Spleen (tissue), 11 donors: ENCODE data around the gene COX6A1. TPM values are rescaled to one million over a fixed set of nuclear protein-coding genes. Genes with fewer than 3 reads are reported as not detected.

Experiments
- DNase-seq: peaks from one replicate; pipeline ENCODE4 v3.0.0-alpha.2; 2020
- H3K27ac ChIP-seq, 8 donors: fragments of 200-600 bp; sonication (generic) in 7 of 8; 1 replicate in 4 of 8; 2 replicates in 4 of 8; pipeline versions ENCODE4 v1.5.0 to v1.8.0; 2016 to 2021; ENCODE audit warnings: inconsistent platforms in 4 of 8, mild to moderate bottlenecking in 4 of 8, moderate library complexity in 1 of 8
- H3K27me3 ChIP-seq, 7 donors: fragments of 200-600 bp; sonication (generic) in 6 of 7; replicated peaks in 1 of 7; 1 replicate in 4 of 7; 2 replicates in 3 of 7; pipeline versions ENCODE4 v1.5.0 to v1.8.0; 2016 to 2021; ENCODE audit warnings: inconsistent platforms in 3 of 7, mild to moderate bottlenecking in 1 of 7
- H3K36me3 ChIP-seq, 6 donors: fragments of 200-600 bp; sonication (generic) in 5 of 6; 1 replicate in 4 of 6; 2 replicates in 2 of 6; pipeline versions ENCODE4 v1.5.0 to v1.8.0; 2016 to 2021; ENCODE audit warnings: inconsistent platforms in 2 of 6
- H3K4me1 ChIP-seq, 6 donors: fragments of 200-600 bp; sonication (generic) in 5 of 6; 1 replicate in 3 of 6; 2 replicates in 3 of 6; pipeline versions ENCODE4 v1.5.0 to v1.8.0; 2016 to 2021; ENCODE audit warnings: inconsistent platforms in 3 of 6
- H3K4me3 ChIP-seq, 8 donors: fragments of 200-600 bp; sonication (generic) in 7 of 8; 1 replicate in 4 of 8; 2 replicates in 4 of 8; pipeline versions ENCODE4 v1.5.0 to v1.8.0; 2016 to 2021; ENCODE audit warnings: inconsistent platforms in 4 of 8, mild to moderate bottlenecking in 4 of 8, moderate library complexity in 2 of 8
- H3K9me3 ChIP-seq, 8 donors: fragments of 200-600 bp; sonication (generic) in 7 of 8; 1 replicate in 4 of 8; 2 replicates in 4 of 8; pipeline versions ENCODE4 v1.5.0 to v1.8.0; 2016 to 2021; ENCODE audit warnings: inconsistent platforms in 4 of 8
- POLR2A ChIP-seq, 3 donors: fragments of 450-650 bp; IDR thresholded peaks; one replicate each; pipeline ENCODE4 v1.5.1; 2017; ENCODE audit warnings: antibody characterized with exemption in 3 of 3, mild to moderate bottlenecking in 1 of 3
- POLR2AphosphoS5 ChIP-seq, 3 donors: sonication (generic); formaldehyde crosslinking; IDR thresholded peaks; one replicate each; pipeline ENCODE4 v1.5.1; 2017; ENCODE audit warnings: antibody characterized with exemption in 3 of 3
- WGBS, 5 donors: extraction: QIAGEN DNeasy Blood & Tissue Kit in 3 of 5; methylation state at CpG; one replicate each; pipeline versions ENCODE4 v1.1.5 to v1.1.7; 2013 to 2018; 5-methylcytosine and 5-hydroxymethylcytosine counted together
- intact Hi-C: fragments of 100-400 bp; cut with DNase I; formaldehyde crosslinking; loops from one replicate; pipeline ENCODE4 v1.15.0; 2023; ENCODE audit warnings: low total_unique reads
- polyA plus RNA-seq, 3 donors: library from polyadenylated mRNA; stranded (reverse); fragments of 200-250 nt; gene quantifications; one replicate each; pipeline ENCODE4 v1.2.1, GENCODE V29; 2013
- total RNA-seq, 7 donors: library from RNA; depleted of rRNA in 3 of 7; stranded (reverse); fragments of >200 nt in 3 of 7; fragmentation: NEBNext Ultra II Directional in 4 of 7; extraction: Animal tissue kit (Norgen Biotek cat#: 25700) in 4 of 7; gene quantifications; one replicate each; pipeline versions ENCODE4 v1.1.0 to v1.2.1, GENCODE V29; 2016 to 2021
- TF ChIP-seq, protein P1 (sequence below), 11 experiments: fragments of 200-600 bp in 7 of 11; fragments of 450-650 bp in 4 of 11; sonication (generic) in 4 of 11; IDR thresholded peaks in 8 of 11; conservative IDR thresholded peaks in 3 of 11; 1 replicate in 7 of 11; 2 replicates in 4 of 11; pipeline versions ENCODE4 v1.4.0 to v1.8.0; 2016 to 2021; ENCODE audit warnings: antibody characterized with exemption in 11 of 11, inconsistent platforms in 4 of 11, mild to moderate bottlenecking in 1 of 11
- donor health status: healthy with polysubstance abuse.
- donor health status: DM: no; HTN: no; CAD: no; lungs with moderate emphysema.
- donor health status: DM: no; HTN: no; CAD: no.
- donor health status: Bipolar disorder and iron deficiency.
- donor health status: healthy.
- donor health status: DM: no; HTN: no; CAD: no.
- donor health status: DM: yes; HTN: yes; CAD: no.

COX6A1 gene
- total and polyA plus RNA-seq, 10 donors: 182 to 551 (median 390) TPM

GRCh38 chr12:120394483-120395367 lies 43.2 kb upstream of the COX6A1 start:
- 15 to 25% (median 22%) methylated on average over 17 to 18 of the region's 18 CpGs for WGBS, 5 donors
- Histone ChIP-seq H3K36me3 (no peaks in the 10 kb centered on the region), H3K27ac (no peak overlapping the region), H3K4me1 (peaks cover 0 to 9% (median 0%) of the 10 kb centered on the region in 6 donors), H3K9me3 (no peaks in the 10 kb centered on the region), H3K27me3 (peaks cover 0 to 77% (median 10%) of the 10 kb centered on the region in 7 donors), H3K4me3 (no peak overlapping the region)
- no peak for TF ChIP-seq POLR2AphosphoS5 (IDR thresholded peaks at IDR 0.05)
- TF ChIP-seq, protein P1, sequence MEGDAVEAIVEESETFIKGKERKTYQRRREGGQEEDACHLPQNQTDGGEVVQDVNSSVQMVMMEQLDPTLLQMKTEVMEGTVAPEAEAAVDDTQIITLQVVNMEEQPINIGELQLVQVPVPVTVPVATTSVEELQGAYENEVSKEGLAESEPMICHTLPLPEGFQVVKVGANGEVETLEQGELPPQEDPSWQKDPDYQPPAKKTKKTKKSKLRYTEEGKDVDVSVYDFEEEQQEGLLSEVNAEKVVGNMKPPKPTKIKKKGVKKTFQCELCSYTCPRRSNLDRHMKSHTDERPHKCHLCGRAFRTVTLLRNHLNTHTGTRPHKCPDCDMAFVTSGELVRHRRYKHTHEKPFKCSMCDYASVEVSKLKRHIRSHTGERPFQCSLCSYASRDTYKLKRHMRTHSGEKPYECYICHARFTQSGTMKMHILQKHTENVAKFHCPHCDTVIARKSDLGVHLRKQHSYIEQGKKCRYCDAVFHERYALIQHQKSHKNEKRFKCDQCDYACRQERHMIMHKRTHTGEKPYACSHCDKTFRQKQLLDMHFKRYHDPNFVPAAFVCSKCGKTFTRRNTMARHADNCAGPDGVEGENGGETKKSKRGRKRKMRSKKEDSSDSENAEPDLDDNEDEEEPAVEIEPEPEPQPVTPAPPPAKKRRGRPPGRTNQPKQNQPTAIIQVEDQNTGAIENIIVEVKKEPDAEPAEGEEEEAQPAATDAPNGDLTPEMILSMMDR (IDR thresholded peaks at IDR 0.05 in 8 of 11, conservative IDR thresholded peaks at IDR 0.05 in 3 of 11): no peak
- no peak for TF ChIP-seq POLR2A (IDR thresholded peaks at IDR 0.05)
- intact Hi-C loops: no loop called here
- no peak for DNase-seq

DNA sequence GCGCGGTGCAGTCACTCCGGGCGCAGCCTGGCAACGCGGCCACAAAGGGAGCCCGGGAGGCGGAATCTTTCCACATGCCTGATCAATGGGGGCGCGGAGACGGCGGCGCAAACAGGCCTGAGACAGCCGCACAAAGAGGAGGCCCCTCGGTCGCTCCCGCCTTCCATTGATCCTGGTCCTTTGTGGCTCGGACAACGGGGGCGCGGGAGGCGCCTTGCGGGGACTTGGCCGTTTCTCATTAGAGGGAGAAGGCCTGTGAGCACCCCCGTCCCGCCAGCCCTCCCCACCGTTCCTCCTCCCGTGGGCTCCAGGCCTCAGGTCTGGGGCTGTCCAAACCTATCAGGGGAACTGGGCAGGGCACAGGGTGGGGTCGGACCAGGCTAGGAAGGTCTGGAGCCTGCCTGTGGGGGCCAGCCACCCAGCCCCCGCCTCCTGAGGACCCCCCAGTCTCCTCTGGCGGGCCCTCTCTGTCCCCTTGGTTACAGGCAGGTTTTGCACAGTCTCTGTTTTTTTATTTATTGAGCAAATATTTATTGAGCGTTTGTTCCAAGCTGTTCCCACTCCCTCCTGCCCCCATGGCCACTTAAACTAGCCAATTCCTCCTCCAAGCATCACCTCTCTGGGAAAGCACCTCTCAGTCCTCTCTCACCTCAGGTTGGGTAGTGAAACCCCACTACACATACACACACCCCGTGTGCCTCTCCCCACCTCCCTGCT lies 39.9 kb upstream of the COX6A1 start:
- no peaks in the 10 kb centered on the region for H3K9me3 ChIP-seq
- no peak overlapping the region for H3K4me3 ChIP-seq
- H3K27ac ChIP-seq: no peak overlapping the region
- no peak for DNase-seq
- 66 to 85% (median 73%) methylated on average over 28 to 33 of the region's 33 CpGs for WGBS, 5 donors
- TF ChIP-seq, protein P1 (IDR thresholded peaks at IDR 0.05 in 8 of 11, conservative IDR thresholded peaks at IDR 0.05 in 3 of 11): no peak
- no peak for TF ChIP-seq POLR2A (IDR thresholded peaks at IDR 0.05)
- TF ChIP-seq POLR2AphosphoS5 (IDR thresholded peaks at IDR 0.05): no peak
- intact Hi-C loops: no loop called here
- H3K27me3 ChIP-seq: peaks cover 0 to 89% (median 10%) of the 10 kb centered on the region in 7 donors
- H3K4me1 ChIP-seq: peaks cover 0 to 9% (median 0%) of the 10 kb centered on the region in 6 donors
- no peaks in the 10 kb centered on the region for H3K36me3 ChIP-seq

DNA sequence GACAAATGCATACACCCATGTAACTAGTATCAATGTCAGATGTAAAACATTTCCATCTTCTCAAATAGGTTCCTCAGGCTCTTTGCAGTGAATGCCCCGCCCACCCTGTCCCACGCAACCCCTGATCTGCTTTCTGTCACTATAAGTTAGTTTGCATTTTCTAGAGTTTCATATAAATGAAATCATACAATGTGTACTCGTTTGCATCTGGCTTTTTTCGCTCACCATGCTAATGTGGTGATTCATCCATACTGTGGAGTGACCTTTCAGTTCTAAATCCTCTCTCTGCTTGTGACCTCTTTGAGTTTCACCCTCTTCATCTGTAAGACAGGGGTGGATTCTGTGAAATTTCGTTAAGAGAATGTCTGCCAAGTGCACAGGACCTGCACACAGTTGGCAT lies 38.4 kb upstream of the COX6A1 start:
- intact Hi-C loops: no loop called here
- Histone ChIP-seq H3K36me3 (no peaks in the 10 kb centered on the region), H3K9me3 (no peaks in the 10 kb centered on the region)

More for the DNA sequence above, 38.4 kb upstream of the COX6A1 start:
- 62 to 72% (median 68%) methylated on average over 5 of the region's 5 CpGs for WGBS, 5 donors
- TF ChIP-seq POLR2AphosphoS5 (IDR thresholded peaks at IDR 0.05) (no peak), POLR2A (IDR thresholded peaks at IDR 0.05) (no peak)
- TF ChIP-seq, protein P1 (IDR thresholded peaks at IDR 0.05 in 8 of 11, conservative IDR thresholded peaks at IDR 0.05 in 3 of 11): no peak
- no peak for DNase-seq
- H3K27ac ChIP-seq: no peak overlapping the region
- peaks cover 0 to 5% (median 0%) of the 10 kb centered on the region in 6 donors for H3K4me1 ChIP-seq
- peaks cover 0 to 90% (median 10%) of the 10 kb centered on the region in 7 donors for H3K27me3 ChIP-seq
- H3K4me3 ChIP-seq: no peak overlapping the region
